ENCODE data around the gene LAMA3.

The LAMA3 gene

DNA sequence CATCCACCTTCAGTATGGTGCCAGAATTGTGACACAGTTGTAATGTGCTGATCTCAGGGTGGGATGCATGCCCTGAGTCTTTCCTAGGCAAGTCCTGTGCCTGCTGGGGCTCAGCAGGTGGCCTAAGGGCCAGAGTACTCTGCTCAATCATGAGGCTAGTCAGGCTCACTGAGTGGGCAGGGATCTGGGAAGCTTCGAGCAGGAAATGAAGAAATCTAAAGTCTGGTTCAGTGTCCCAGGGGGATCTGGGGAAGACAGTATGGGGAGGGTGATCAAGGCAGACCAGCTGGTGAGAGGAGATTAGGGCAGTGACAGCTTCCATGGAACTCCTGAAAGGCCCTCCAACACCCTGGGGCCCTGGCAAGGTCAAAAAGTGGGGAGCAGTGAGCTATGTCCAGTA, 17.7 kb upstream of the LAMA3 start:
- no peak for DNase-seq

DNA sequence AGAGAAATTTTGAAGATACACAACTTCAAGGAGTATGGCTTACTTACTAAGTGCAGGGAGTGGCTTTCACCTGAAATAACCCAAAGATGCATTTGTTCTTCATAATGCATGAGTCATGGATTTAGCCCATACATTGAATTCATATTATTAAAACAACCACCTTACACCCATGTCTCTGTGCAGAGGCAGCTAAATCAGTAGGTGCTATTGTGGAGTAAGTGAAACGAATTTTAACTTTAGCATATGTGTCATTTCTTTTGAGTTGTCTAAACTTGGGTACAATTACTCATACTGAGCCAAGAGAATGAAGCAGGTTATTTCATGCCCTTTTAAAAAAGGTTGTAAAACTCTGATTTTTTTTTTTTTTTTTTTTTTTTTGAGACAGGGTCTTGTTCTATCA, 15.5 kb upstream of the LAMA3 start:
- no peak for DNase-seq

DNA sequence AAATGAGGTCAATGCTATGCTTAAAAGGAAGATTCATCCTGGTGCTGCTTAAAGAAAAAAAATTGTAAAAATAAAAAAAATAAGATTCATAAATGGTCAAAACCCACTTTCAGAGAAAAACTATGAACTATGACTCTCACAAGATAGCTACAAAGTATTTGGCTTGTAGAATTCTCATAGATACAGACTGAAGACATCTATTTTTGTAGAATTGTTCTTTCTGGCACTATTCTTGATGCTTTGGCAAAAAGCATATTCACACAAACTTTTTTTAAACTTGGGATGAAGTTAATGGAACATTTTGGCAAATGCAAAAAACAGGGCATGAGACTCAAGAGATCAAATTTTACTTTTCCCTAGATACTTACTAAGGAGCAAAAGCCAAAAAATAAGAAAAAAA, 14.0 kb upstream of the LAMA3 start:
- DNase-seq = no peak

DNA sequence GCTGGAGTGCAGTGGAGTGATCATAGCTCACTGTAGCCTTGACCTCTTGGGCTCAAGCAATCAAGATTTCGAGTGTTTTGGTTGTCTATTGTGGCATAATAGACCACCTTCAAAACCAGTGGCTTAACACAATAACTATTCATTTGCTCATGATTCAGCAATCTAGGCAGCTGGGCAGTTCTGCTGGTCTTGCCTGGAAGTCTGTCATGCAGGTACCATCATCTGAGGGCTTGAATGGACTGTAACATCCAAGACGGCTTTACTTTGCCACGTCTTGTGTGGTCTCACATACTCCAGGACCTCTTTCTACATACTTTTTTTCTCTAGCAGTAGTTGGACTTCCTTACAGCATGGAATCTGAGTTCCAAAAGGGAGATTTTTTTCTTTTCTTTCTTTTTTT, 13.4 kb upstream of the LAMA3 start:
- no peak for DNase-seq

DNA sequence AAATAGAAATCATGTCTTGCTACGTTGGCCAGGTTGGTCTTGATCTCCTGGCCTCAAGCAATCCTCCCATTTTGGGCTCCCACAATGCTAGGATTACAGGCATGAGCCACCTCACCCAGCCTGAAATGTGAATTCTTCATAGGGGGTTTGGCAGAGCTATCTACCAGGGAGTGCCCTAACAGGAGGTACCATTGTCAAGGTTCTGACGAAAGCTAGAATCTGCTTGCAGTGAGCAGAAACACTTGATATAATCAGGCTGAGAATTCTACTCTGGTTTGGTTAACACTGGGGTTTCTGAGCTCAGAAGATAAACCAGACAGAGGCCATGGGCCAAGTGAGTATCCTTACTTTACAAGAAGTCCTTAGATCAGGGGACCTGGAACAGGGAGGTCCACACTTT, 7.2 kb upstream of the LAMA3 start:
- DNase-seq = no peak

DNA sequence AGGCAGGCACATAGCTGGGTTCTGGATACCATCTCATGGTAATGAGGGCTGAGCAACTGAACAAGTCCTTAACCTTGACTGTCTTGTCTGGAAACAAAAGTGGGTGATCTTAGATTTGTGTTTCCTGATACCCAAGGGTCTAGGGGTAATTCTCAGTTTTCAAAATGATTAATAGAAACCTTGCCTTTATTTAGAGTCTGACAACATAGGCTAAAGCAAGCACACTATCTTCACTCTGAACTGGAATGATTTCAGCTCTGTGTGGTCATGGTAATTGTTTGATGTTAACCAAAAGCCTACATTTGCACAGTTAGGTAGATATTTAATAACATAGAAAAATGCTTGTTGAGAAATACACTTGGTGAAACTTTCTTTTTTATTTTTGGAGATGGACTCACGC, 6.8 kb upstream of the LAMA3 start:
- DNase-seq = no peak

DNA sequence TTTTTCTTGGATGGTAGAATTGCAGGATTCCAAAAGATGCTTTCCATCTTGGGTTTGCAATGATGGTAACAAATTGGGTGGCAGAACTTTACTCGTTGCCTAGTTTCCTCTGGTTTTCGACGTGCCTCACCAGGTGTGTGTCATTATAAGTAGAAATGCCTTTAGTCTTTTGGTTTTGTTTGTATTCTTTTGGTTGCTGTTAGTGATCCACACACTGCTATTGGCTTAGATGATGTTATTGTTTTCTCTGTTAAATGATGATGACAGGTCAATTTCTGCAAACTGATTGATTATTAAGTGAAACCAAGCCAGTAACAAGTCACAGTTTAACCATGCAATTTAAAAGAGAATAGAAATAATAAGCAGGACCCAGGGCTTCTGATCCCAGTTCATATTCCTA, 6.1 kb upstream of the LAMA3 start:
- no peak for DNase-seq

DNA sequence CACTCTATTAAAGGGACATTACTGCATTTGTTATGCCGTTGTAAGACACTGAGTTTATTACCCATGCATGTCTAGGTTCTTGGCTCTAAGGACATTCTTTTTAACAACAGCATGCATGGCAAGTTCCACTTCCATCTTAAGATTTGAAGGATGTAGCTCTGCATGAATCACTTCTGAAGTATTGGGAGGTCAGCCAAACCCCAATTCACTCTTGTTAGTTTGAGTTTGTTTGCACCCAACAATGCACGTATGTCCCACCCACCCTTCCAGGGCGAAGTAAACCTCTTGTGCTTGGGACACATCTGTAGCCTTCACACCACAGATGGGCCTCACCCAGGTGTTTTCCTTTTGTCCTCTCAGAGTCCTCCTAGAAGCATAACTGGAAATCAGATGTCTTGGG, 5.6 kb upstream of the LAMA3 start:
- no peak for DNase-seq

DNA sequence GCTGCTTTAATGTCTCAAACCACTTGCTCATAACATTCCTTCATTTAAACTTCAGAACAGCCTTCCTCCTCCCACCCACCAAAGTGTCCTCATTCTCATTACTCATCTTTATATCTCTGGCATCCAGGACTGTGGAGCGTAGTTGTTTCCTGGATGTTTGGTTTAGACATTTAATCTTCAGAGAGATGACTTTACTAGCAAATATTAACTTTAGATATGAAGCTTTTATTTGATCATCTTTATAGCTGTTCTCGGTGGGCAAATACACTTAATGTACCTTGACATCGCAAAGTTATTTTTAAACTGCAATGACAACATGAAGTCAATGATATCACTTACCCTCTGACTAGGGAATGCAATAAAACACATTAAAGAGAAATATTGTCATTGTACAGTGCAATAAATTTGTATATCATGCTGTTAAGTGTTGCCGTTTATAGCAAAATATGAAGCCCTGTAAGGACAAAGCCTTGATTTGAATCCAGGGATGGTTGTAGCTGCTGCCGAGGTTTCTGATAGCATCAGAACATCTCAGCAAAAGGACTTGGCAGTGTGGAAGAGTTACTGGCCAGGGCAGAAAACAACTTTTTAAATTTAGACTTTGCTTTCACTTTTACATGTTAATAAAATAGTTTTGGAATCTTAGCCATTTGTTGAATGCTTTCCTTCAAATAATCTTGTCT, 4.6 kb upstream of the LAMA3 start:
- DNase-seq = no peak

DNA sequence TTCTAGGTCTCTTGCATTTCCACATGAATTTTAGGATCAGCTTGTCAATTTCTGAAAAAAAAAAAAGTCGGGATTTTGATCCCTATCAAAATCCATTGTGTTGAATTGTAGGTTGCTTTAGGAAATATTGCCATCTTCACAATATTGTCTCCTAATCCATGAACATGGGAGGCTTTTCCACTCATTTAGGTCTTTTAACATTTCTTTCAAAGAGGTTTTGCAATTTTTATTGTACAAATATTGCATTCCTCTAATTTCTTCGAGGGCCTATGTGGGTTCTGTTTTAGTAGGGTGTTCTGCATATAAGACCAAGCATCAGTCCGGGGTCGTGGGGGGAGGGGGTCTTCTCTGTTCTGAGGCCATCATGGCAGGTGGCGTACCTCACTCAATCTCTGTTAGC, 725 bp upstream of the LAMA3 start:
- DNase-seq = no peak

DNA sequence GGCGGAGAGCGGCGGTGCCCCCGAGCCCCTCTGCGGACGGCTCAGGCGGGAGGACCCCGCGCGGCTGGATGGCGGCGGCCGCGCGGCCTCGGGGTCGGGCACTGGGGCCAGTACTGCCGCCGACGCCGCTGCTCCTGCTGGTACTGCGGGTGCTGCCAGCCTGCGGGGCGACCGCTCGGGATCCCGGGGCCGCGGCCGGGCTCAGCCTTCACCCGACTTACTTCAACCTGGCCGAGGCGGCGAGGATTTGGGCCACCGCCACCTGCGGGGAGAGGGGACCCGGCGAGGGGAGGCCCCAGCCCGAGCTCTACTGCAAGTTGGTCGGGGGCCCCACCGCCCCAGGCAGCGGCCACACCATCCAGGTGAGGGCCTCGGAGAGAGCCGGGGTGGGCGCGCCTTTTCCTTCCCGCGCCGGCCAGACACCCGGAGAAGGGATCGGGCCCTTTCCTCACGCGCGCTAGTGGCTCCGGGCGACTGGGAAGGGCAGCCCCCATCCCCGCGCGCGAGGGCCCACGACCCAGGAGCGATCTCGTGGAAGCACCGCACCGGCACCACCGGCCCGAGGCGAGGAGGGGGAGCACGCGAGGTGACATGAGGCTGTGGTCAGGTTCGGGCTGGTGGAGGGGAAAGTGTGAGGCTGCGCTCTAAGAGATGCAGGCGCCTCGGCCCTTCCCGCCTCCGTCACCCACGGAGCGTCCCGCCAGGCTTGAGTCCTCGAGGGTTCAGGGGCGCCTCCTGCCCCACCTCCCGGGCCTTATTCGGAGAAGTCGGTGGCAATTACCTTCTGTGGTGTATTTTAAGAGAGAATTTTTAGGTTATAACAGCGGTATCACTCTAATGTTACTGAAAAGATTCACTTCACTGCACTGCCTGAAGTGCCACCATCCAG, 607 bp downstream of the LAMA3 start:
- DNase-seq = peak; percentile 28

DNA sequence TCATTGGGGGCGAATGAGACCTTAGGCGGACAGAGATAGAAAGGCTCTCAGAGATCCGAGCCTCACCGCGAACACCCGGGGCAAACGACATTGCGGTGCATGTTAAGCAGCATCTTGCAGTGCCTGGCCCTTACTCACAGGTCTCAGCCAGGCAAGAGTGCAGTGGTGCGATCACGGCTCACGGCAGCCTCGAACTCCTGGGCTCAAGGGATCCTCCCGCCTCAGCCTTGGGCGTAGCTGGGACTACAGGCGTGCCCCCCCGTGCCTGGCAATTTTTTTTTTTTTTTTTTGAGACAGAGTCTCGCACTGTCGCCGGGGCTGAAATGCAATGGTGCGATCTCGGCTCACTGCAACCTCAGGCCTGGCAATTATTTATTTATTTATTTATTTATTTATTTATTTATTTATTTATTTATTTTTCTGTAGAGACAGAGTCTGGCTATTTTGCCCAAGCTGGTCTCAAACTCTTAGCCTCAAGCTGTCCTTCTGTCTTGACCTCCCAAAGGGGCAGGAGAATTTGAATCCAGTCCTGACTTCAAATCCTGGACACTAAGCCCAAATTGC, 1.3 kb downstream of the LAMA3 start:
- DNase-seq = no peak

DNA sequence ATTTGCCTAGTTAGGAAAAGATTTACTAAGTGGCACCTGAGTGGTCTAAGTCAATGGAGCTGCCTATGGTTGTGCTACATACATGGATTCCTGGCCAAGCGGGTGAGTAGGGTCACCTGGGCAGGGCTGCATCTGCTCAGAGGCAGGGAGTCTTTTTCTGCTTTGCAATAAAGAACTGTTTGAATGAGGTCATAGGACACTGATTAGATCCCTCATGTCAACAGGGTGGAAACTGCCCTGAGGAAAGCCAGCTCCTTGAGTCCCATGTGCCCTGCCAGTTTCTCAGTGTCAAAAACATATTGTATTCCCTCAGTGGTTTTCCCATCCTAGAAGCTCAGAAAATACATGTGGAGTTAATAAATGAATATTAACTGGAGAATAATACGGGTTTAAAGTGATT, 4.6 kb downstream of the LAMA3 start:
- no peak for DNase-seq

DNA sequence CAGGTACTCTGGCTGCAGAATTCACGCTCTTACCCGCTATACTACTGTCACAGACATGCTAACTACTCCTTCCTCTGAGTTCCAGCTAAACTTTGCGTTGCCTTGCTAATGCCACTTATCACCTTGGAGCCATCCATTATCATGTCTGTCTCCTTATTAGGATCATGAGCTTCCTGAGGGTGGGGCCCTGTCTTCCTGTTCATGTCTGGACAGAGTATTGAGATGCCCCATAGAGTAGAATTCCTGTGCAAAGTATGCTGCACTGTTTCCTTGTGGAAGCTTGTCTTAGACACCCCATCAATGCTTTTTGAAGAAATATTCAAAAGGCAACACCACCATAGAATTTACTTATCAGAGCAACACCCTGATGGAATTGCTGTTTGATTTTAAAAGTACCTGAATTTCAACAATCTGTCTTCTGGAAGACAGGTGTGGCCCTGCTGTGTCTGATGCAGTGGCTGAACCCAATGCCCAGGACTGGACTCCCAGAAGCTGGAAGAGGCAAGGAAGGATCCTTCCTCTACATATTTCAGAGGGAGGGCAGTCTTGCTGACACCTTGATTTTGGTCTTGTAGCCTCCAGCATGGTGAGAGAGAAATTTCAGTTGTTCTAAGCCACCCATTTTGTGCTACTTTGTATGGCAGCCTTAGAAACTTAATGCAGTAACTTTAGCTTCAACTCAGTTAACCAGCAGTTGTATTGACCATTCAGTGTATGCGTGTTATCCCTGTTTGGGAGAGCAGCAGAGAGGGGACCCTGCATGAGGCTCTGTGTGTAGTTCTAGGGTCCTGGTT, 5.6 kb downstream of the LAMA3 start:
- DNase-seq = no peak

DNA sequence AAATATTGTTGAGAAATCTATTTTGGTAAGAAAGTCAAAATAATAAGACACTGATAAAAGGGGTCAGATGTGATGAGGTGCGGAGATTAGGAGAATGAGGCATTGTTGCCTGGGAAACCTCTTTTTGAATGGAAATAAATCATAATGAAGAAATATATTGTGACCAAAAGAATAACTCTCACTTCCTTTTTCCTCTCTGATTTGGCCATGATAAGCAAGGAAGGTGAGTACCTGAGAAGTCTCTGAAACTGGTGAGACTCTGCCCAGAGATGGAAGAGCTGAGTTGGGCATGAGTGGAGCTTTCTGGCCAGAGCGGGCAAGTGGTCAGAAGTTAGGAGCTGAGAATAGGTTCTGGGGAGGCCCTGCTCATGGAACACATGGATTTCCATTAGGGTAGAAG, 11.8 kb downstream of the LAMA3 start:
- no peak for DNase-seq

DNA sequence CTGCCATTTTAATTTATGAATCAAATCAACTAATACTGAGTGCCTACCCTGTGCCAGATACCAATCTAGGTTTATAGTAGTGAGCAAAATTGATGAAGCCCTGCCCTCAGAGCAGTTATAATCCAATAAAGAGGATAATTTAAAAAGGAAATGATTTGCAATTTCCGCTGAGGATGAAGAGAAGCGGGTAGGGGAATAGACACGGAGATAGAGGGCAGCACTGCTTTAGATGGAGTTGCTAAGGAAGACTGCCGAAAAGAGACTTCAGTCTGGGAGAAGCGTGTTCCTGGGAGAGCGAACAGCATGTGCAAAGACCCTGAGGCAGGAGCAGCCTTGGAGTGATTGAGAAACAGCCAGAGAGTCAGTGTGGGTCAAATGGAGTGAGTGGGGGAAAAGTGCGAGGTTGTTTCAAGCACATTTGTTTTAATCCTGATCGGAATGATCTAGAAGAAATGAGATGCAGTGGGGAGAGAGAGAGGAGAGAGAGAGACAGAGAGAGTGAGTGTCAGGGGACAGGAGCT, 12.4 kb downstream of the LAMA3 start:
- DNase-seq = no peak

DNA sequence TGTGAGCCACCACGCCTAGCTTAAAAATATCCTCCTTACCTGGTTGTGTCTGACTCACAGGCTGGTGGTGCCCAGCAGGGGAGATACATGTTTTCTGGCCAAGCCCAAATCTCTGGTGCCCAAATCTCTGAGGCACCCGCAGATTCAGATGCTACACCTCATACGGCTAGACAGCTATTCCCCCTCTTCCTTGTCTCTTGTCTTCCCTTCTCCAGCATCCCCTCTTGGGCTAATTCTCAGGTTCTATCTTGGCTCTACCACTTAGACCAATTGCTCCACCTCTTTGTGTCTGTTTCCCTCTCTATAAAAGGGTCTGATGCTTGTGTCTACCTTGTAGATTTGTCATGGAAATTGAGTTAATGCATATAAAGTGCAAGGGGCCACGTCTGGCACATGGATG, 13.4 kb downstream of the LAMA3 start:
- DNase-seq = no peak

DNA sequence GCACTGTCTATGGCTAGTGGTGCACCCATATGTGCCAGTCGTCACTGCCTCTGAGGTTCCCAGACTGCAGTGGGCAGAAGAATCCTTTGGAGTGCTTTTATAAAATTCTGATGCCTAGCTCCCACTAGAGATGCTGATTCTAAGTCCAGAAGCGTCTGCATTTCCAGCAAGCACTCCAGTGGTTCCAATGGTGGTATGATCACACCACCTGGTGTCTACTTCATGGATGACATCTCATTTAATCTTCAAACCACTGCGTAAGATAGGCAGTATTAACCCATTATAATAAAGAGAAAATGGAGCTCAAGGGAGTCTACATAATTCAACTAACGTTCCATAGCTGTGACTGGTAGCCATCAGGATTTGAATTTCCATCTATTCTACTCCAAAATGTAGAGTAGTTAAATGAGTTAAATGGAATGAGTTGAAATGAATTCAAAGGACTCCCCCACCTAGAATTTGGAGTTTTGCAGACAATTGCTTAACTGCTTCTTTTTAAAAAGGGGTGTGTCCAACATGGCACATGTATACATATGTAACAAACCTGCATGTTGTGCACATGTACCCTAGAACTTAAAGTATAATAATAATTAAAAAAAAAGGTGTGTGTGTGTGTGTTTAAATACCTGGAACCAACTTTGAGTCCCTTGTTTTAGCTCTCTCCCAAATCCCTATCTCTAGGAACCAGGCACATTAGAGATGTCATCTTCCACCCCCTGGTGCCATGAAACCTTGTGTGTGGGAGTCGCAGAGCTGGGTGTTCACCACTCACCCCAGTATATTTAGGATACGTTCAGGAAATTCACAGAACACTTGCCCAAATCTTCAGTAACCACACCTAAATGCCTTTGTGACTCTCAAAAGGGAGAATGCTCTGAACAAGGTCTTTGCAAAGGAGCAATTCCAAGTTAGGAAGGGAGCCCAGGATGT, 14.1 kb downstream of the LAMA3 start:
- no peak for DNase-seq

DNA sequence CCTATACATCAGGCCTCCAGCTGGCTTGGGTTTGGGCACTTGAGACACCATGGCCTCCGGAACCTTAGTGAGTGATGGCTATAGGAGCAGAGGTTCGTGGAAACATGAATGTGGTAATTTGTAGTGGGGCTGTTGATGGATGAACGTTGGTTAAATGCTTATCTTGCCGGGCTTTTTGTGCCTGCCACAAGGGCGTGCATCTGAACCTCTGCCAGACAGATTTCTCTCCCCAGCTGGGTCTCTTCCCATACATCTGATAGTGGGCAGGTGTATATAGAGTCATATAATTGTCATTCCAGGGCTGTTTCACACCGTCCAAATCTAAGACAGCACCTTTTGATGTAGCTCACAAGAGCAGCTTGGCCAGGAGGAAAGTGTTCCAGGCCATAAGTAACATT, 14.7 kb downstream of the LAMA3 start:
- no peak for DNase-seq

DNA sequence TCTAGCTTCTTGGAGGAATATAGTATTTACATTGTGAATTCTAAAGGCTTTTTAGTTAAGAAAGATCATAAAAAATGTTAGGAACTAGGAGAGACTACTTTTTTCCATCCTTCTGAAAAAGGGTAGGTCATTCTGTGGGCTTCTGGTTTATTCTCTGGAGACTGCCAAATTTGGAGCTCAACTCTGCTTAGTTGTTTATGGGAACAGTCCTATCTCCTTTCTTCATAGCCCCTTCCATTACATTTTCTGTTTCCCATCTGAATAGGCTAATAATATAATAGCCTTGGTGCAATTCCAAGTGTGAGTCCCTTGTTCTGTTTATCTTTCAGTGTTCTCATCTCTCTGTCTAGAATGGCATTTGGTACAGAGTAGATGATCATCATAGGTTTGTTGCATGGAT, 15.6 kb downstream of the LAMA3 start:
- DNase-seq = no peak

DNA sequence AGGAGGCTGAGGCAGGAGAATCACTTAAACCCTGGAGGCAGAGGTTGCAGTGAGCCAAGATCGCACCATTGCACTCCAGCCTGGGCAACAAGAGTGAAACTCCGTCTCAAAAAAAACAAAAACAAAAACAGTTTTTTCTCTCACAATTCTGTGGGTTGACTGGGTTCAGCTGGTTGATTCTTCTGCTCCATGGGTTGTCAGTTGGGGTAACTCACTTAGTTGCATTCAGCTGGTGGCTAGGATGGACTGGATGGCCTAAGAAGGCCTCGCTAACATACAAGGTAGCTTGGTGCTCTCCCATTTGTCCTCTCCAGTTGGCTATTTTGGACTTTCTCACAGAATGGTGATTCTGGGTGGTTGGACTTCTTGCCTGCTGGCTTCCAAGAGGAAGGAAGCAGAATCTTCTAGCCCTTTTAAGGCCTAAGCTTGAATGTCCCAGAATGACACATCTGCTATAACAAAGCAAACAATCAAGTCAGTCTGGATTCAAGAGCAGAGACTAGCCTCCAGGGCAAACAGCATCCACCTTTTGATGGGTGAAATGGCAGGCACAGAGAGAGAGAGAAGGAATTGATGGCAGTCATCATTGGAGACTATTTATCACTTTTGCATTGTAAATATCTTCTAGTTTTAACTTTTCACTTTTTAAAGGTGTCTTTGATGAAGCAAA, 17.9 kb downstream of the LAMA3 start:
- DNase-seq = no peak

All from femur (tissue), 1 donor.